GM18951 (cell line): ENCODE results near the gene RRAS.

Experiments used
- POLR2A ChIP-seq: IDR thresholded peaks from 4 replicates; pipeline ENCODE4 v1.6.1; 2011; ENCODE audit warnings: mild to moderate bottlenecking; ENCODE audit not compliant: insufficient read length, insufficient read depth; ENCODE audit errors: extremely low read depth
- in situ Hi-C: fragments of 300-500 bp; cut with MboI; formaldehyde crosslinking; loops from one replicate; pipeline ENCODE4 v1.12.0; 2022; ENCODE audit warnings: low sequenced_read_pairs, mixed read lengths, inconsistent platforms; ENCODE audit not compliant: unreplicated experiment

The RRAS gene

GRCh38 chr19:49597703-49597974 is 42.3 kb downstream of the RRAS start:
- in situ Hi-C loops: no loop called here
- no peak for TF ChIP-seq POLR2A

GRCh38 chr19:49596954-49597702 is 42.8 kb downstream of the RRAS start:
- in situ Hi-C loops: no loop called here
- TF ChIP-seq POLR2A: no peak

- no peak for TF ChIP-seq POLR2A
- in situ Hi-C loops: no loop called here
Measured at GRCh38 chr19:49596407-49596806, 43.5 kb downstream of the RRAS start.

- in situ Hi-C loops: no loop called here
- no peak for TF ChIP-seq POLR2A
Measured at GRCh38 chr19:49595819-49596404, 44.0 kb downstream of the RRAS start.

GRCh38 chr19:49594993-49595818 is 44.7 kb downstream of the RRAS start:
- no peak for TF ChIP-seq POLR2A
- in situ Hi-C loops: no loop called here

GRCh38 chr19:49594157-49594992 is 45.6 kb downstream of the RRAS start:
- in situ Hi-C loops: no loop called here
- no peak for TF ChIP-seq POLR2A

GRCh38 chr19:49593233-49594113 is 46.5 kb downstream of the RRAS start:
- TF ChIP-seq POLR2A: peak; percentile 40
- in situ Hi-C loops: no loop called here

- no peak for TF ChIP-seq POLR2A
- in situ Hi-C loops: no loop called here
Measured at GRCh38 chr19:49592486-49593232, 47.3 kb downstream of the RRAS start.

- in situ Hi-C loops: no loop called here
- TF ChIP-seq POLR2A: no peak
Measured at GRCh38 chr19:49591731-49592485, 48.0 kb downstream of the RRAS start.

- TF ChIP-seq POLR2A: peak; percentile 50
- in situ Hi-C loops: no loop called here
Measured at GRCh38 chr19:49590971-49591730, 48.8 kb downstream of the RRAS start, which contains the start of gene PRR12. Gene PRR12, plus strand, starts transcription at chr19:49591182. Its CDS starts 473 bp downstream, at chr19:49591655.
